K562 (cell line): ENCODE results near the gene SOX8. TPM values are rescaled to one million over a fixed set of nuclear protein-coding genes. Genes with fewer than 3 reads are reported as not detected.

Experiments
- ATAC-seq: fragments of 200-7000 bp; cut with Tn5 transposase; 3 replicates; pipeline ENCODE4 v1.9.1; 2020; ENCODE audit warnings: moderate library complexity
- BruUV-seq: library from RNA; stranded (reverse); fragments of 400-500 nt; replicated peaks from 2 replicates; lab custom pipeline; 2021; lab: Mats Ljungman, UMichigan
- CTCF ChIA-PET: fragments of 300-600 bp; formaldehyde crosslinking; extraction: SDS; loops from one replicate; lab custom pipeline; 2021; ENCODE audit warnings: low intra/inter-chr PET ratio; lab: Yijun Ruan, JAX
- POLR2A ChIA-PET: fragments of 300-600, 350-650 bp; sonication (Branson Sonifier 250); formaldehyde crosslinking; extraction: SDS; loops from one replicate; lab custom pipeline; 2021; ENCODE audit warnings: antibody characterized with exemption, inconsistent platforms; lab: Yijun Ruan, JAX
- DNase-seq, 4 experiments: peaks; one replicate each; pipeline versions ENCODE4 v3.0.0 to v3.0.0-alpha.2; 2011 to 2018; ENCODE audit warnings: low spot score in 3 of 4, mixed read lengths in 3 of 4; ENCODE audit errors: extremely low read depth in 1 of 4
- FAIRE-seq: peaks from 2 replicates; lab custom pipeline; 2011; peaks lifted over from hg19 to GRCh38; lab: Jason Lieb, UNC
- H2AFZ ChIP-seq: 2 replicates; pipeline ENCODE4 v1.6.0; 2011; ENCODE audit warnings: low read depth, low read length, control low read depth, inconsistent platforms
- H3K27ac ChIP-seq: fragments of 200-600 bp; 3 replicates; pipeline ENCODE4 v1.8.0; 2011; ENCODE audit warnings: low read depth, mild to moderate bottlenecking, control low read depth, inconsistent platforms, low read length, moderate library complexity, mixed read lengths; ENCODE audit errors: extremely low read depth
- H3K27me3 ChIP-seq, 2 experiments: fragments of 300-600 bp in 1 of 2; 2 replicates in 1 of 2; 3 replicates in 1 of 2; pipeline versions ENCODE4 v1.6.0 to v1.8.0; 2011; ENCODE audit warnings: inconsistent platforms in 2 of 2, low read length in 2 of 2, mild to moderate bottlenecking in 1 of 2, mixed read lengths in 1 of 2, moderate library complexity in 1 of 2; ENCODE audit not compliant: control insufficient read depth in 2 of 2, insufficient read depth in 2 of 2
- H3K36me3 ChIP-seq: fragments of 300-600 bp; 3 replicates; pipeline ENCODE4 v1.8.0; 2011; ENCODE audit warnings: mild to moderate bottlenecking, low read length, inconsistent platforms; ENCODE audit not compliant: control insufficient read depth, insufficient read depth
- H3K4me1 ChIP-seq, 2 experiments: fragments of 200-600 bp in 1 of 2; replicated peaks in 1 of 2; 2 replicates in 1 of 2; 3 replicates in 1 of 2; pipeline versions ENCODE4 v1.5.1 to v1.8.0; 2011; ENCODE audit warnings: inconsistent platforms in 2 of 2, low read length in 2 of 2, mild to moderate bottlenecking in 1 of 2, mixed read lengths in 1 of 2, moderate library complexity in 1 of 2; ENCODE audit not compliant: control insufficient read depth in 2 of 2, insufficient read depth in 2 of 2
- H3K4me2 ChIP-seq: 2 replicates; pipeline ENCODE4 v1.6.1; 2011; ENCODE audit warnings: low read length, control low read depth, inconsistent platforms, mixed read lengths; ENCODE audit not compliant: insufficient read depth
- H3K4me3 ChIP-seq: fragments of 200-600 bp; sonication (generic), shearing (Covaris generic); 2 replicates; pipeline ENCODE4 v1.5.1; 2016; ENCODE audit warnings: control low read depth, inconsistent platforms
- H3K79me2 ChIP-seq: fragments of 200-600 bp; 3 replicates; pipeline ENCODE4 v1.8.0; 2011; ENCODE audit warnings: low read length, inconsistent platforms; ENCODE audit not compliant: control insufficient read depth, insufficient read depth
- H3K9ac ChIP-seq, 2 experiments: 2 replicates each; pipeline versions ENCODE4 v1.6.0 to v1.6.1; 2011; ENCODE audit warnings: low read depth in 2 of 2, low read length in 2 of 2, control low read depth in 1 of 2, inconsistent platforms in 1 of 2, mild to moderate bottlenecking in 1 of 2, mixed read lengths in 1 of 2; ENCODE audit not compliant: insufficient read depth in 1 of 2
- H3K9me1 ChIP-seq: one replicate; pipeline ENCODE4 v1.6.0; 2011; ENCODE audit warnings: inconsistent platforms, mild to moderate bottlenecking, low read length, moderate library complexity; ENCODE audit not compliant: control insufficient read depth, insufficient read depth
- H3K9me3 ChIP-seq: replicated peaks from 2 replicates; pipeline ENCODE4 v1.5.1; 2011; ENCODE audit warnings: low read depth, low read length, inconsistent platforms; ENCODE audit not compliant: control insufficient read depth, insufficient read depth
- H4K20me1 ChIP-seq: replicated peaks from 2 replicates; pipeline ENCODE4 v1.6.1; 2011; ENCODE audit warnings: low read length, inconsistent platforms, mixed read lengths; ENCODE audit not compliant: control insufficient read depth, insufficient read depth
- CREB1 ChIP-seq, 2 experiments: sonication (generic) in 1 of 2; formaldehyde crosslinking in 1 of 2; IDR thresholded peaks; 2 replicates each; pipeline versions ENCODE4 v1.6.1 to v1.8.0; 2012 to 2022; ENCODE audit warnings: inconsistent platforms in 1 of 2, mild to moderate bottlenecking in 1 of 2, missing genetic modification reagents in 1 of 2, moderate library complexity in 1 of 2
- UBTF ChIP-seq, 2 experiments: IDR thresholded peaks; 2 replicates each; pipeline ENCODE4 v1.6.1; 2012; ENCODE audit warnings: improper control_type of control experiment in 2 of 2, low read depth in 2 of 2, low read length in 2 of 2, borderline replicate concordance in 1 of 2
- WGBS: fragments of 100-300 bp; shearing (Covaris generic); methylation state at CpG from one replicate; pipeline ENCODE4 v1.1.6; 2016; ENCODE audit warnings: low coverage, mixed read lengths; ENCODE audit not compliant: insufficient coverage; ENCODE audit errors: missing lambda C conversion rate; 5-methylcytosine and 5-hydroxymethylcytosine counted together
- in situ Hi-C: fragments of 300-500 bp; cut with MboI; formaldehyde crosslinking; loops from 4 replicates; pipeline ENCODE4 v1.15.0; 2018; ENCODE audit warnings: inconsistent platforms, mixed read lengths
- intact Hi-C: fragments of 100-400 bp; cut with micrococcal nuclease; formaldehyde crosslinking; loops from 2 replicates; pipeline ENCODE4 v1.14.2; 2022
- polyA plus RNA-seq, 8 experiments: library from polyadenylated mRNA; depleted of rRNA in 4 of 8; stranded (reverse) in 5 of 8; unstranded in 3 of 8; fragments of >200 nt; fragmentation: Nextera tagmentation in 2 of 8; fragmentation: Illumina TruSeq in 1 of 8; extraction: Ambion mirVana in 2 of 8; extraction: Trizol in 1 of 8; gene quantifications; 2 replicates each; pipeline versions ENCODE4 v1.2.1 to v1.2.3, GENCODE V29; 2011 to 2014; ENCODE audit warnings: inconsistent platforms in 1 of 8, missing spikeins in 1 of 8
- total RNA-seq, 7 experiments: library from RNA; depleted of rRNA in 6 of 7; stranded (reverse); fragments of >200 nt in 6 of 7; fragmentation: Illumina TruSeq in 2 of 7; extraction: Trizol in 2 of 7; gene quantifications; 2 replicates each; pipeline versions ENCODE4 v1.2.1 to v1.2.3, GENCODE V29; 2011 to 2021; ENCODE audit warnings: low replicate concordance in 1 of 7

The SOX8 gene
- total and polyA plus RNA-seq, 9 of the 15 experiments (the other 6 are each of a cell fraction or from before 2014, with no cell fraction given): 0.07 to 0.15 (median 0.15) TPM; not detected in 6

GRCh38 chr16:1010251-1010650 is 28.7 kb downstream of the SOX8 start:
- BruUV-seq: no TSS peak
- ATAC-seq (no peak), DNase-seq (no peak), FAIRE-seq (no peak)
- H3K4me1 ChIP-seq: peaks cover 0 to 15% of the 10 kb centered on the region in 2 experiments; a peak in 1 of 5 replicates
- no peak overlapping the region for H2AFZ ChIP-seq
- 1% methylated on average over 8 of the region's 20 CpGs for WGBS
- H3K9me1 ChIP-seq: no peaks in the 10 kb centered on the region
- no peak overlapping the region for H3K4me2 ChIP-seq
- POLR2A ChIA-PET: no interaction called here
- H3K9me3 ChIP-seq: no peaks in the 10 kb centered on the region
- H3K36me3 ChIP-seq: no peaks in the 10 kb centered on the region
- H4K20me1 ChIP-seq: peaks cover 22% of the 10 kb centered on the region
- in situ Hi-C loops (no loop called here), intact Hi-C loops (no loop called here)
- TF ChIP-seq CREB1 (IDR thresholded peaks at IDR 0.05): no peak
- no peak for TF ChIP-seq CREB1 (CRISPR knock-in tag; IDR thresholded peaks at IDR 0.05)
- 0 out of 4 replicates have a peak, but pooled peaks of 1 of the 2 experiments have one; percentile 18 for TF ChIP-seq UBTF (IDR thresholded peaks at IDR 0.05; ENCODE audit: borderline replicate concordance in 1 of 2, low read depth in 2 of 2, low read length in 2 of 2)
- no peak overlapping the region for H3K9ac ChIP-seq
- no peak overlapping the region for H3K27ac ChIP-seq
- H3K4me3 ChIP-seq: no peak overlapping the region
- H3K79me2 ChIP-seq: no peaks in the 10 kb centered on the region
- CTCF ChIA-PET: no interaction called here
- peaks cover 23 to 87% of the 10 kb centered on the region in 2 experiments; a peak in 4 of 5 replicates for H3K27me3 ChIP-seq
